ENCODE data around the gene ATL2.

DNA sequence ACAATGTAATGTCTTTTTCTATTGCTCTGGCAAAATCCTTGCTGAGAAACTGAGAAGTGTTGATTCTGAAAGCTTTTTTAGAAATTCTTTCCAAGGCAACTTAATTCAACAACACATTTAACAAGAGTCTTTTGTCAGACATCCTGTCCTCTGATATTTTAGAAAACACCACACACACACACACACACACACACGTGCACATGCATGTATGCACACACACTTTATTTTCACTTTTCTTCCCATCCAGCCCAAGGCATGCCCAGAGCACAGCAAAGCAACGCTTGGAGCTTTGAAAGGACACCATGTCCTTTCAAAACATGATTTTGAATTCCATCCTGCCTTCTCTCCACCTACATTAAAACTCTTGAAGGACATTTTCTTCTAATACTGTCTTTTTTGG is 116.1 kb downstream of the ATL2 start:
- TF ChIP-seq CTCF (IDR thresholded peaks at IDR 0.05) (no peak), EP300 (IDR thresholded peaks at IDR 0.05) (no peak)

All from gastroesophageal sphincter (tissue), 3 donors.